Mucosa of gallbladder (tissue), 1 donor: ENCODE measurements around the gene GRPEL1. TPM values are rescaled to one million over a fixed set of nuclear protein-coding genes. Genes with fewer than 3 reads are reported as not detected.
"Not testable (repeated sequence)": the region's sequence is repeated elsewhere in the genome, so short reads cannot be mapped to it uniquely, and the experiment has no call there.

Experiments
- DNase-seq: peaks from one replicate; pipeline ENCODE4 v3.0.0-alpha.2; 2020; ENCODE audit warnings: low spot score
- total RNA-seq: library from RNA; stranded (reverse); gene quantifications from one replicate; pipeline ENCODE4 v1.2.1, GENCODE V29; 2021
- donor health status: DM: no; HTN: no; CAD: no.

Gene GRPEL1
- total RNA-seq, 1 donor from 2014 or later: 27.5 TPM

GRCh38 chr4:7092026-7092425, 24.2 kb upstream of the GRPEL1 start:
- DNase-seq: no peak

GRCh38 chr4:7089213-7089986, 21.5 kb upstream of the GRPEL1 start:
- DNase-seq: no peak

DNA sequence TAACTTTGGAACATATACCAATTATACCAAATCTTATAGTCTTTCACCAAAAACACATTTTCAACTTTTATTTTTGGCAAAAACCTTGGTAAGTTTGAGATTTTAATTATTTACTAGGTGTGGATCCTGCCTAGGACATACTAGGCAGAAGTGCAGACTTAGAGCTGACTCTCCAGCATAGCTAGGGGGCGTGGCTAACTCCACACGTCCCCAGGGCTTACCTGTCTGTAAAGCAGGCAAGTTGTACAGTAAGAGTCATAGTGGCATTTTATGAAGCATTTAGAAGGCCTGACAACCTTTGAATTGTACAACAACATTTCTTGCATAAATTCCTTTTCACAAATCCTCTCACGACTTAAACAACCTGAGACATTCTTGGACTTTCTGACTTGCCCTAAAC, 19.2 kb upstream of the GRPEL1 start:
- no peak for DNase-seq

DNA sequence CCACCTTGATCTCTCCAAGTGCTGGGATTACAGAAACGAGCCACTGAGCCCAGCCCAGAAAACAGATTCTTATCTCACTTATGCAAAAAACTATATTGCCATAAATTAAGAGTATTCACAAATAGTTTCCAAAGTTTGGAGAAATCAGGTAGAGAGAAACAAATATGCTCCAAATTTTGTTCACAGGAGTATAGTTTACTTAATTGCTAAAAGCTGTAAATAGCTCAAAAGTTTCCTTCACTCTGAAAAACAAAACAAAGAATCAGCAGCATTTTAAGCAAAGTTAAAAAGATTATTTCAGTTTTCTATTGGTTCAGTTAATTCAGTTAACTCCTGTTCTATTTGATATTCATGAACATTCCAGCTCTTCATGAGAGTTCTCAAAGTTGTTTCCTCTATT, 18.5 kb upstream of the GRPEL1 start:
- DNase-seq: no peak

DNA sequence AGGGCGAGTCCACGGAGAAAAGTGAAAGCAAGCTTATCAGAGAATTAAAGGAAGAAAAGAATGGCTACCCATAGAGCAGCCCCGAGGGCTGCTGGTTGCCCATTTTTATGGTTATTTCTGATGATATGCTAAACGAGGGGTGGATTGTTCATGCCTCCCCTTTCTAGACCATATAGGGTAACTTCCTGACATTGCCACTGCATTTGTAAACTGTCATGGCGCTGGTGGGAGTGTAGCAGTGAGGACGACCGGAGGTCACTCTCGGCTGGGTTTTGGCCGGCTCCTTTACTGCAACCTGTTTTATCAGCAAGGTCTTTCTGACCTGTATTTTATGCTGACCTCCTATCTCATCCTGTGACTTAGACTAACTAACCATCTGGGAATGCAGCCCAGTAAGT, 16.7 kb upstream of the GRPEL1 start:
- not testable (repeated sequence) for DNase-seq

- DNase-seq: no peak
These were observed 16.0 kb upstream of the GRPEL1 start for GRCh38 chr4:7083597-7084563.

DNA sequence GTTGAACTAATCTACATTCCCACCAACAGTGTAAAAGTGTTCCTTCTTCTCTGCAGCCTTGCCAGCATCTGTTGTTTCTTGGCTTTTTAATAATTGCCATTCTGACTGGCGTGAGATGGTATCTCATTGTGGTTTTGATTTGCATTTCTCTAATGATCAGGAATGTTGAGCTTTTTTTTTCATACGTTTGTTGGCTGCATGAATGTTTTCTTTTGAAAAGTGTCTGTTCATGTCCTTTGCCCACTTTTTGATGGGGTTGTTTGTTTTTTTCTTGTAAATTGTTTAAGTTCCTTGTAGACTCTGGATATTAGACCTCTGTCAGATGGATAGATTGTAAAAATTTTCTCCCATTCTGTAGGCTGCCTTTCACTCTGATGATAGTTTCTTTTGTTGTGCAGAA, 12.0 kb upstream of the GRPEL1 start:
- DNase-seq: not testable (repeated sequence)

GRCh38 chr4:7079483-7079882, 11.6 kb upstream of the GRPEL1 start:
- not testable (repeated sequence) for DNase-seq

DNA sequence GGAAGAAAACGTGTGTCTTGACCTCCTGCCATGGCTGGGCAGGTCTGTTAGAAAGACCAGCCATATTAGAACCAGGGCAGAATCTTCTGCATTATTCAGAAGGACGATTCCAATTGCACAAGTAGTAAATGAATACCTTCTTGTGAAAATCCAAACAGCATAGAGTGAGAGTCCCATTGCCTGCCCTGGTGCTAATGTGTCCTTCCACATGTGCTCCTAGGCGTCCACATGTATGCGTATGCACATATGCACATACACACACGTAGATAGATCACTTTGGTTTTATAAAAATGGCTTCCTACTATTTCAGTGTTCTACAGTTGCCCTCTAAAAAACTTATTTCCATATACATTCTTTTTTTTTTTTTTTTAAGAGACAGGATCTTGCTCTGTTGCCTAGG, 10.2 kb upstream of the GRPEL1 start:
- no peak for DNase-seq

DNA sequence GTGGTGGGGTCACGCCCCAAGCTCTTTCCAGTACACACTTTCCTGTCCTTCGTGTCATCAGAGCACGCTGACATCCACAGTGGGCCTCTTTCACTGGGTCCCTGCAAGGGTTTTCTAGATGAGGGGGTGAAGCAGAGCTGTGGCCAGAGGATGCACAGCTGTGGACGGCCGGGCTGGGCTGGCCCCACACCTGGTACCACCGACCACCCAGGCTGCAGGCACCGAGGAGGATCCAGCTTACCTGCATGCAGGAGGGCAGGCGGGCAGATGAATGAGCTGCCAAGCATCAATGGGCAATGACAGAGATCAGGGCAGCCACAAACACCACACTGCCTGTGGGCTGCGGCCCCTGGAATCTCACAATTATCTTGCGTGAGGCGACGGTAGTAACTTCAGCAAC, 9.5 kb upstream of the GRPEL1 start:
- no peak for DNase-seq

DNA sequence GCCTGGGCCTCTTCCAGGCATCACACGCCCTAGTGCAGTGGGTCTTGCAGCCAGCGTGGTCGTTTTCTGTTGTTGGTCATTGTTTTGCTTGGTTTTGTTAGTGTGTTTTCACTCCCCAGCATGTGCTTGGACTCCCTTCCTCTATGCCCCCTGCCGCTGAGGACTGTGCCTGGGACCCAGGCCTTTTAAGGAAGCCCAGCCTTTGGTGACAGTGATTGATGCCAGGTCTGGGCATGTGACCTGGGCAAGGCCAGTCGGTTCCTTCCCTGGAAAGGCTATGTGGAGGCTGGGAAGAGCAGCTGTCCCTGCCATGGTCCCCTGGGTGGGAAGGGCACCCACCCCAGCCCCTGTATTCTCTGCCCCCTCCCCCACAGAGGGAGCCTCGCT, 8.8 kb upstream of the GRPEL1 start:
- DNase-seq: no peak

- no peak for DNase-seq
These were observed 8.3 kb upstream of the GRPEL1 start for GRCh38 chr4:7075962-7076695.

DNA sequence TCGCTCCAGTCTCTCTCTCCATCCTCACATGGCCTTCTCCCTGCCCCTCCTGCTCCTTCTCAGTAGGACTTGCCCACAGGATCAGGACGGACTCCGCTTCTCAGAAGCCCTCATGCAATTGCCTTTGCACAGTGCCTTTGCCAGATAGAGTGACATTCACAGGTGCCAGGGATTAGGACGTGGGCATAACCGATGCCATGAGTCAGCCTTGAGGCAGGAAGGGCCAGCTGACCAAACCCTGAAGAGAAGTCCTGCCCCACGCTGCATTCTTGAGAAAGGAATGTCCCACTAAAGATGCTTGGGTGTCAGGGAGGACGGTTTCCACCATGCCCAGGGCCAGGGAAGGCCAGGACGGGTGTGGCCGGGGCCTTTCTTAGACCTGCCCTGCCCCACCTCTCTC, 6.6 kb upstream of the GRPEL1 start:
- DNase-seq: no peak

GRCh38 chr4:7073526-7074390, 5.9 kb upstream of the GRPEL1 start:
- no peak for DNase-seq

DNA sequence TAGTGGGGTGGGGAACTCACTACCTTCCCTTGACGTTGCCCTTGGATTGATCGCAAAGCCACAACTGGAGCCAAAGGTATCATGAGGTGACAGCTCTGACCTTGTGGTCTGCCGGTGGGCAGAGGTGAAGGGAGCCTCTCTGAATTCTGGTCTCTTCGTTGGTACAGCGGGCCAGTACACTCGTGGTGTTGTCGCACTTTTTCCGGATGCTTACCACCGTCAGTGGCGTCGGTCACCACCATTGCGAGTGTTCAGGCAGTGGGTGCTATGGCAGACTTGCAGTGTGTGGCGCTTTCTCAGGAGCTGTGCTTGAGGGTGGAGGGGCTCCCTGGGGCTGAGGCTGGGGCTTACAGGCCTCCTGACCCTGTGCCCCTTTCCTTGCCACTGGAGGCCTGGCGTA, 5.2 kb upstream of the GRPEL1 start:
- DNase-seq: no peak

GRCh38 chr4:7070729-7071511, 3.1 kb upstream of the GRPEL1 start:
- DNase-seq: peak; percentile 88

DNA sequence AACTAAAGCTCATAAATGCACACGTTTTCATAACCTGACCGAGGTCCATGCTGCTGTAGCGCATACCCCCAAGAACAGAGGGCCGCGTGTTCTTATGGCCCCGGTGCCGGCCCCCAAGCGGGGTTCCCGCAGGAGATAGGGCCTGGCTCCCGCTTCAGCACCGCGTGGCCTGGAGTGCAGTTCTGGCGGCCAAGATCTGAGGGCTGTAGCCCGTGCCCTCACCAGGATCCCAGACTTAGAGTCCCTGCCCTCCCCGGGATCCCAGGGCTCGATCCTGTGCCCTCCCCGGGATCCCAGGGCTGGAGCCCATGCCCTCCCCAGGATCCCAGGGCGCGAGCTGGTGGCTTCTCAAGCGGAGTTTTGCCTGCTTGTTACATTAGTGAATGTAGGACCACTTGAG, 1.0 kb upstream of the GRPEL1 start:
- no peak for DNase-seq

DNA sequence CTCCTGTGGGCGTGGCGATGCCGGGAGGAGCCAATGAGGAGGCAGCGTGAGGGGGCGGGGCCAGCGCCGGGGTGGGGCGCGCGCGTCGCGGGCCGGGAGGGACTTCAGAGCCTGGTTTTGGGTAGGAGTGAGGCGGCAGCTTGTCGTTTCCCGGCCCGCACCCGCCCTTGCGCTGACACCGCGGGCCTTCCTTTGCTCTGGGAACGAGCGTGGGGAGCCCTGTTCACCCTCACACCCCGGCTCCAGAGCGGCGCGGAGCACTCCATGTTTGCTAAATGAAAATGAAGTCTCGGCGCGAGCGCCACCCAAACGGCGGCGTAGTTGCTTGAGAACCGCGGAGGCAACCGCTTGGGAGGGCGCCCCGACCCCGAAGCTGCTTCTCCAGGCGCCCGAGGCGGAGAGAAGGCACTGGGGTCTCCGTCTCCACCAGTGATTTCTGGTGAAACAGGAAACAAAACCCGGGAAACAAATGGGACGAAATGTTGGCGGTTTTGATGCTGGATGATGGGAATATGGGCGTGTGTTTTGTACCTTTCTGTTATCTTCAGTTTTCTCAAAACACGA, 497 bp upstream of the GRPEL1 start:
- DNase-seq: no peak

DNA sequence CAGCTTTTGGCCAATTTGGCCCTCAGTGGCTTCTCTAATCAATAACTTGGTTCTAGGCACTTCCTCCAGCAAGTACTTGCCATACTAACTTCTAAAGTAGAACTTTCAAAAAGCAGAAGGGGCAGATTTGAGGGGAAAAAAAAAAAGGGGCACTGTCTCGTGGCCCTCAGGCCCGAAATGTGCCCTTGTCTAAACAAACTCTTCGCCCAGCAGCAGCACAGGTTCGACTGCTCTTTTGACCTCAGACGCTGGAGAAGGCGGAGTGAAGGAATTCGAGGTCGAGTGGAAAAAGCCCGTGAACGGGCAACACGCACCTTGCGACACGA, 775 bp downstream of the GRPEL1 start:
- DNase-seq: no peak

- no peak for DNase-seq
These were observed 1.4 kb downstream of the GRPEL1 start for GRCh38 chr4:7066493-7066892.
